PC-9 (cell line): ENCODE data around the gene HOOK2.

Source experiments
- EZH2 ChIP-seq: fragments of 200-600 bp; sonication (generic); IDR thresholded peaks from 2 replicates; pipeline ENCODE4 v1.8.0; 2017; ENCODE audit warnings: antibody characterized with exemption, low read depth
- TF ChIP-seq, protein P1 (sequence below): fragments of 200-600 bp; sonication (generic); conservative IDR thresholded peaks from 2 replicates; pipeline ENCODE4 v1.6.1; 2017; ENCODE audit warnings: mixed run types, antibody characterized with exemption, mild to moderate bottlenecking, moderate library complexity

DNA sequence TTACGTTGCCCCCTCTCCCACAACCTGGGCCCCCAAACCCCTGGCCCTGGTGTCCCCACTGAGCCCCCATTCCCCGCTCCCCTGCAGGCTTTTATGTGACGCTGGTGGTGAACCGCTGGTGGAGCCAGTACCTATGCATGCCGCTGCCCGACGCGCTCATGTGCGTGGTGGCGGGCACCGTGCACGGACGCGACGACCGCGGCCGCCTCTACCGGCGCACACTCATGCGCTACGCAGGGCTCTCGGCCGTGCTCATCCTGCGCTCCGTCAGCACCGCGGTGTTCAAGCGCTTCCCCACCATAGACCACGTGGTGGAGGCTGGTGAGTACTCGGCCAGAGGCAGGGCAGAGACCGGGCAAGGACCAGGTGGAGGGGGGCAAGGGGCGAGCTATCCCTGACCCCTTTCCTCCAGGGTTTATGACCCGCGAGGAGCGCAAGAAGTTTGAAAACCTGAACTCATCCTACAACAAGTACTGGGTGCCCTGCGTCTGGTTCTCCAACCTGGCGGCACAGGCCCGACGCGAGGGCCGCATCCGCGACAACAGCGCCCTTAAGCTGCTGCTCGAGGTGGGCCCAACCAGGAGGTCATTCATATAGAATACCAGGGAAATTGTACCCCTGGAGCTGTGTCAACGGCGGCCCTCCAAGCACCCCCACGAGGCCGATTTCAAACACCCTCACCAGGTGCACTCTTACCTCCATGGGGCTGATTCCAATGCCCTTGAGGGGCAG, 20.7 kb downstream of the HOOK2 start:
- TF ChIP-seq, protein P1, sequence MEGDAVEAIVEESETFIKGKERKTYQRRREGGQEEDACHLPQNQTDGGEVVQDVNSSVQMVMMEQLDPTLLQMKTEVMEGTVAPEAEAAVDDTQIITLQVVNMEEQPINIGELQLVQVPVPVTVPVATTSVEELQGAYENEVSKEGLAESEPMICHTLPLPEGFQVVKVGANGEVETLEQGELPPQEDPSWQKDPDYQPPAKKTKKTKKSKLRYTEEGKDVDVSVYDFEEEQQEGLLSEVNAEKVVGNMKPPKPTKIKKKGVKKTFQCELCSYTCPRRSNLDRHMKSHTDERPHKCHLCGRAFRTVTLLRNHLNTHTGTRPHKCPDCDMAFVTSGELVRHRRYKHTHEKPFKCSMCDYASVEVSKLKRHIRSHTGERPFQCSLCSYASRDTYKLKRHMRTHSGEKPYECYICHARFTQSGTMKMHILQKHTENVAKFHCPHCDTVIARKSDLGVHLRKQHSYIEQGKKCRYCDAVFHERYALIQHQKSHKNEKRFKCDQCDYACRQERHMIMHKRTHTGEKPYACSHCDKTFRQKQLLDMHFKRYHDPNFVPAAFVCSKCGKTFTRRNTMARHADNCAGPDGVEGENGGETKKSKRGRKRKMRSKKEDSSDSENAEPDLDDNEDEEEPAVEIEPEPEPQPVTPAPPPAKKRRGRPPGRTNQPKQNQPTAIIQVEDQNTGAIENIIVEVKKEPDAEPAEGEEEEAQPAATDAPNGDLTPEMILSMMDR = no peak
- TF ChIP-seq EZH2 = no peak
